Rectal smooth muscle tissue (tissue), 1 donor: Measurements from ENCODE around the gene PCDHB4.
"Not testable (repeated sequence)": the region's sequence is repeated elsewhere in the genome, so short reads cannot be mapped to it uniquely, and the experiment has no call there.

ENCODE experiments used
- H3K27ac ChIP-seq: one replicate; pipeline ENCODE4 v1.7.0; 2013; ENCODE audit warnings: low read depth, low read length, inconsistent platforms
- H3K27me3 ChIP-seq: one replicate; pipeline ENCODE4 v1.7.0; 2013; ENCODE audit warnings: low read length; ENCODE audit not compliant: control insufficient read depth, insufficient read depth
- H3K36me3 ChIP-seq: one replicate; pipeline ENCODE4 v1.7.0; 2013; ENCODE audit warnings: low read length; ENCODE audit not compliant: control insufficient read depth, insufficient read depth
- H3K4me1 ChIP-seq: one replicate; pipeline ENCODE4 v1.7.0; 2013; ENCODE audit warnings: low read length; ENCODE audit not compliant: control insufficient read depth, insufficient read depth
- H3K4me3 ChIP-seq: one replicate; pipeline ENCODE4 v1.7.0; 2013; ENCODE audit warnings: low read length
- H3K9ac ChIP-seq: one replicate; pipeline ENCODE4 v1.7.0; 2013; ENCODE audit warnings: low read length

The PCDHB4 gene

GRCh38 chr5:141155540-141156374 lies 34.1 kb downstream of the PCDHB4 start:
- H3K36me3 ChIP-seq = no peaks in the 10 kb centered on the region
- H3K9ac ChIP-seq = no peak overlapping the region
- H3K27me3 ChIP-seq = no peaks in the 10 kb centered on the region
- H3K4me1 ChIP-seq = no peaks in the 10 kb centered on the region
- H3K4me3 ChIP-seq = no peak overlapping the region
- H3K27ac ChIP-seq = no peak overlapping the region

GRCh38 chr5:141157356-141157755 lies 35.7 kb downstream of the PCDHB4 start:
- H3K9ac ChIP-seq, H3K27ac ChIP-seq, H3K4me1 ChIP-seq, H3K36me3 ChIP-seq, H3K4me3 ChIP-seq, H3K27me3 ChIP-seq: not testable (repeated sequence)

- H3K4me1 ChIP-seq, H3K9ac ChIP-seq, H3K27me3 ChIP-seq: not testable (repeated sequence)
Measured at GRCh38 chr5:141157901-141158300, 36.3 kb downstream of the PCDHB4 start.

GRCh38 chr5:141172381-141173204 lies 51.0 kb downstream of the PCDHB4 start, which contains the start of gene PCDHB7:
Gene PCDHB7, plus strand, starts transcription at chr5:141172644. Its CDS starts 192 bp downstream, at chr5:141172836.
- Histone ChIP-seq H3K4me1 (no peaks in the 10 kb centered on the region), H3K27ac (no peak within 1 kb of the TSS), H3K27me3 (peaks cover 3% of the 10 kb centered on the region), H3K4me3 (peak within 1 kb of the TSS; percentile 46), H3K9ac (no peak within 1 kb of the TSS), H3K36me3 (no peaks in the 10 kb centered on the region)

More at GRCh38 chr5:141157901-141158300, 36.3 kb downstream of the PCDHB4 start:
- not testable (repeated sequence) for H3K4me3 ChIP-seq, H3K36me3 ChIP-seq, H3K27ac ChIP-seq

GRCh38 chr5:141174291-141175104 lies 52.9 kb downstream of the PCDHB4 start:
- H3K27ac ChIP-seq, H3K36me3 ChIP-seq, H3K4me3 ChIP-seq, H3K4me1 ChIP-seq, H3K27me3 ChIP-seq, H3K9ac ChIP-seq: not testable (repeated sequence)
